ENCODE data around the gene FALEC. TPM values are rescaled to one million over a fixed set of nuclear protein-coding genes. Genes with fewer than 3 reads are reported as not detected.

Gene FALEC
- total RNA-seq, 4 donors from 2014 or later: not detected

GRCh38 chr1:150535511-150536287 lies 20.1 kb downstream of the FALEC start:
- TF ChIP-seq CTCF (IDR thresholded peaks at IDR 0.05; ENCODE audit: low read depth): no peak

GRCh38 chr1:150536836-150537731 lies 21.5 kb downstream of the FALEC start:
- no peak for TF ChIP-seq CTCF (IDR thresholded peaks at IDR 0.05; ENCODE audit: low read depth)

- no peak for TF ChIP-seq CTCF (IDR thresholded peaks at IDR 0.05; ENCODE audit: low read depth)
Observed at GRCh38 chr1:150537732-150538684, 22.5 kb downstream of the FALEC start.

GRCh38 chr1:150543500-150544143 lies 28.1 kb downstream of the FALEC start:
- TF ChIP-seq CTCF (IDR thresholded peaks at IDR 0.05; ENCODE audit: low read depth): no peak

- no peak for TF ChIP-seq CTCF (IDR thresholded peaks at IDR 0.05; ENCODE audit: low read depth)
Observed at GRCh38 chr1:150544204-150544603, 28.7 kb downstream of the FALEC start.

GRCh38 chr1:150545486-150546032 lies 30.0 kb downstream of the FALEC start:
- TF ChIP-seq CTCF (IDR thresholded peaks at IDR 0.05; ENCODE audit: low read depth): no peak

Measured in subcutaneous adipose tissue (tissue), 4 donors.